Umbilical cord (tissue), 2 donors: Measurements from ENCODE around the gene GLDN. TPM values are rescaled to one million over a fixed set of nuclear protein-coding genes. Genes with fewer than 3 reads are reported as not detected.
A peak's percentile ranks its signal among the peaks of the same experiment; 100 is the strongest.

Experiments
- DNase-seq: peaks from one replicate; pipeline ENCODE4 v3.0.0-alpha.2; 2015; ENCODE audit warnings: low spot score
- total RNA-seq: library from RNA; depleted of rRNA; stranded (reverse); fragments of >200 nt; gene quantifications from one replicate; pipeline ENCODE4 v1.2.3, GENCODE V29; 2014; ENCODE audit warnings: low replicate concordance; ENCODE audit not compliant: insufficient read depth

The GLDN gene
- total RNA-seq, result 0.96 TPM

GRCh38 chr15:51341366-51342226, at the start of gene GLDN:
Gene GLDN (plus strand): TSS chr15:51341655. CDS start chr15:51341685, 30 bp downstream.
- no peak for DNase-seq

GRCh38 chr15:51298620-51299019, 42.8 kb upstream of the GLDN start:
- peak; percentile 23 for DNase-seq

DNA sequence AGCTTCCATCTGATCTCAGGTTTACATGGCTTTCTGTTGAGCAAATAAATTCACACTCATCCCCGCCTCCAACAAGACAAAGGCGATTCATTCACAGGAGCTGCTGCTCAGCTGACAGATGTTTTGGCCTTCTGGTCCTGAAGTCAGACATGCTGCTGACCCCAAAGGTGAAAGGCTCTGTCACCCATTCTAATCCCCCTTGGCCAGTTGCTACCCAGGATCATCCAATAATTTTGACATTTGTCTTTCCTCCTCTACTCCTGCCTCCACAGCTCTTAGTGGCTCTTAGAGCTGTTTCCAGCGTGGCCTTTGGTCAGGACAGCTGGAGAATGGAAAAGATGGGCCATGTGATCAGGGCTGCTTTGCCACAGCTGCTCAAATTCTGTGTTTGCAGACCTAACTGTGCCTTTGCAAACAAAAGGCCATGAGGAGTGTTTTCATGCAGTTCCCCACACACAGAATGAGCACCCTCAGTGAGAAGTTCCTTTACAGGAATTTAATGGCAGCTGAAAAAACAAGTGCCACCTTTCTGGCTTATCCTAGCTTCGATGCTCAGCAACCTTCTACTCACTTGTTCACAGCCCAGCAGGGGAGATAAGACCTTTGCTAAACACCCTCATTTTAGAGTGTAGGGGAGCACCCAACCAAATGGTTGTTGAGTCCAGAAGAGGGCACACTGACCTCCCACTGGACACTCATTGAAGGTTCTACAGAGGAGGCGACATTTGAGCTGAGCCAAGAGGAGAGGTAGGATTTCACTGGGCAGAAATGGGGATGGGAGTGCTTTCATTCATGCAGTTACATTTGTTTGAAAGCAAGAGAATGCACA, 42.1 kb upstream of the GLDN start:
- DNase-seq, result no peak

GRCh38 chr15:51302480-51302879, 39.0 kb upstream of the GLDN start:
- no peak for DNase-seq

- DNase-seq, result no peak
These were observed 37.9 kb upstream of the GLDN start for GRCh38 chr15:51303462-51303980.

- DNase-seq, result no peak
These were observed 34.1 kb upstream of the GLDN start for GRCh38 chr15:51307325-51307724.

DNA sequence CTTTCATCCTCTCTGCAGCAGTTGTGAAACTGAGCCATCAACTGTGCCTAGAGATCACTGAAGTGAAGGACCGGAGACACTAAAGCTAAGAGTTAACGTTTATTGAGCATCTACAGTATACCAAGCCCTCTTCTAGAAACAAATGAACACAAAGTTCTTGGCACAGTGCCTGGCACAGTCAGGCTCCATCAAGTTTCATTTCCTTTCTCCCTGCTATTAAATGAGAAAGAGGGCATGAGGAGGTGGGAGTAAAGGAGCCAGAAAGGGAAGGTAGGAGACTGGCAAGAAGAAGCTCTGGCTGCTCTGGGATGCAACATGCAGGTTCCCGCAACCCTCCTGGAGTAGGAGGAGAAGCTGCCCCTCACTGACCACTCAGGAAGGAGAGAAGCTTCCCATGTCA, 33.6 kb upstream of the GLDN start:
- no peak for DNase-seq

GRCh38 chr15:51310064-51310463, 31.4 kb upstream of the GLDN start:
- DNase-seq, result no peak

DNA sequence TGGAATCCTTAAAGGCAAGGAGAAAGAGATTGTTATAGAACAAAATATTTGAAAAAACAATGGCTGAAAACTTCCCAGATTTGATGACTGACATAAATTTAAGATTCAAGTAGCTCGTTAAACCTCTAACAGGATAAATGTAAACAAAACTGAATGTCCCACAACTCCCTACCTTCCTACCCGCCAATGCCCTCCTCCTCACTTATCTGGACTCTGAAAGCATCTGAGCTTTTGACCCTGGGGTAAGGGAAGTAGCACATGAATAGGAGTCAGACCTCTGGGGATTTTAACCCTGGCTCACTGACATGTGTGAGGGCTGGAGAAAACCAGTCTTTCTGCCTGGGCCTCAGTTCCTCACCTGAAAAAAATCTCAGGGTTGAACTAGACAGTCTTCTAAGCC, 29.9 kb upstream of the GLDN start:
- DNase-seq, result no peak

DNA sequence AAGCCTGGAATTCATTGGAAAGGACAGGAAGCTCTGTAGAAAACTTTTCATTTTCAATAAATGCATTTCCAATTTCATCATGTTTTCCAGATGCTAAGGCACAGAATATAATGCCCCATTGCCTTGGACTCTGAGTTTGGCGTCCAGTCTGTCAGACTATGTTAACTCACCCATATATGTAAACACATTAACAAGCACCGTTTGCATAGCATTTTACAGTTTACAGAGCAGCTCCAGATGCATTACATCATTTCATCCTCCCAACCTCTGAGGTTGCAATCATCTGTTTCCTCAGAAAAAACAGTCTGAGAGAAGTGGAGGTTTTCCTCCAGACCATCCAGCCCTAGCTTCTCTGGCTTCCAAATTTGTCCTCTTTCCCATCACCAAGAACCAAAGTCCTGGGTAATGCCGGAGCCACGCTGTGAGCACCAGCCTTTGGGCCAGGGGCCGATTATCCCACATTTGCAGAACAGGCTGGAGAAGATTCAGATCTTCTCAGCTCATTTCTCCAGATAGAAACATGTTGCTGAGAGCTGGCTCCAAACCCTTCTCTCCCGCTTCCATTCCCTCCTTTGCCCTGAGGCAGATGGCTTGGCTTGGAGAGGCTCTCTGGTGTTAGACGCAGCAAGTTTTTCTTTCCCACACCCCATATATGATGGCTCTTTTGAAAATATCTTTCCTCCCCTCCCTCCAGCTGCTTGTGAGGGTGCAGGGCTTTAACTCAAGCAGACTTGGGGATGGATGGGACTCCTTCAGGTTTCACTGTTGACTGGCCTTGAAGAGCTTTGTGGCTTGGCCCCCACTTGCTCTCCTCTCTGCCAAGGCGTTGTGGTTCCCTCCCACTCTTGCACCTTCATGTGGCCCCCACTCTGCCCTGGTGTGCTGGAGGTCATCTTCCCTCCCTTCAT, 29.0 kb upstream of the GLDN start:
- no peak for DNase-seq

GRCh38 chr15:51313074-51313393, 28.4 kb upstream of the GLDN start:
- no peak for DNase-seq

- DNase-seq, result no peak
These were observed 27.7 kb upstream of the GLDN start for GRCh38 chr15:51313644-51314280.

DNA sequence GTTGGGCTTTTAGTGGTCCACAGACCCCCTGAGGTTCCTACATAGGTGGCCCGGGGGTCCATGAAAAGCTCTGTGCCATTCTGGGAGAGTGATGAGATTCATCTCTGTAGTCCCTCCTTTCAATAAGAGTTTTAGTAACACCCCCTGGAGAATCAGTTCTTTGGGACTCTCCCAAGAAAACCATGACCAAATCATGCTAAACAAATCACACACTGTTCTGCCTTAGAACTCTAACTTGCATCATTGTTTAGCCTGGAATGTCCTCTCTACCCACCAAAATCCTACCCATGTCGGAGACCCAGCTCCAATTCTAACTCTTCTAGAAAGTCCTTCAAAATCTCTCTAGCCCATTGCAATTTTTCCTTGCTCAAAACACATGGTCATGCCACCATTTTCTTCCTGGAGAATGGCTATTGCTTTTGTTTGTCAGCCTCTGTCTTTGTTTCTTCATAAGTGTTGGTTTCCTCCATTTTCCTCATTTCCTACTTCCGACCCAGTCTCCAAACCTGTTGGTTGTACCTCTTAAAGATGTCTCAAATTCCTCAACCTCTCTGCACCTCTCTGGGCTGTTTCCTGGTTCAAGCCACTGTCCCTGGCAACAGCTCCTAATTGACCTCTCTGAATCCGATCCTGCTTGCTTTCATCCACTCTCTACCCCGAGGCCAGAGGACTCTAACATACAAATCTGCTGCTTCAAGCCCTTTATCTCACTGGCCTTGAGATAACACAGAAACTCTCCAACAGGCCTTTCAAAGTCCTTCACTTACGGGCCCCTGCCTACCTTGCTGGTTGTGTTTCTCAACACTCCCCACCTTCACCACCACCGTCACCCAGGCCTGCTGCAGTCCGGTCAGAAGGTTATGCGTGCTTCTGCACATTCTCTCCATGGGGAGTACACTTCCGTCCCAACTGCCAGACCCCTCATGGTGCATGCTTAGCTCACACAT, 26.8 kb upstream of the GLDN start:
- no peak for DNase-seq

DNA sequence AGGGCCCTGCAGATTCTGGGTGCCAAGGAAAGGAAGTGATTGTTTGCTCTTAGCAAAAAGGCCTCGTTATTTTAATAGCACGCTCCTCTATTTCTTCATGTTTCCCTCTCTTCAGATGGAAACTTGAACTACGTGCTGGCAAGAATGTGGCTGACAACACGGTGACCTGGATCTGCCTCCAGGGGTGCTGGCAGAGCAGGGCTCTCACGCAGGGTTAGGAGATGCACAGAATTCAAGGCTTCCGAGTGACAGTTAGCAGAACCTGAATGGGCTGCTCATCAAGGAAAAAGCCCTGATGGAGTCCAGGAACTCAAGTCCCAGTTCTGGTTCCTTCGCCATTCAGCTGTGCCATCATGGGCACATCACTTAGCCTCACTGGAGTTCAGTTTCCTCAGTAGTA, 25.7 kb upstream of the GLDN start:
- DNase-seq, result no peak

GRCh38 chr15:51316636-51317035, 24.8 kb upstream of the GLDN start:
- no peak for DNase-seq

DNA sequence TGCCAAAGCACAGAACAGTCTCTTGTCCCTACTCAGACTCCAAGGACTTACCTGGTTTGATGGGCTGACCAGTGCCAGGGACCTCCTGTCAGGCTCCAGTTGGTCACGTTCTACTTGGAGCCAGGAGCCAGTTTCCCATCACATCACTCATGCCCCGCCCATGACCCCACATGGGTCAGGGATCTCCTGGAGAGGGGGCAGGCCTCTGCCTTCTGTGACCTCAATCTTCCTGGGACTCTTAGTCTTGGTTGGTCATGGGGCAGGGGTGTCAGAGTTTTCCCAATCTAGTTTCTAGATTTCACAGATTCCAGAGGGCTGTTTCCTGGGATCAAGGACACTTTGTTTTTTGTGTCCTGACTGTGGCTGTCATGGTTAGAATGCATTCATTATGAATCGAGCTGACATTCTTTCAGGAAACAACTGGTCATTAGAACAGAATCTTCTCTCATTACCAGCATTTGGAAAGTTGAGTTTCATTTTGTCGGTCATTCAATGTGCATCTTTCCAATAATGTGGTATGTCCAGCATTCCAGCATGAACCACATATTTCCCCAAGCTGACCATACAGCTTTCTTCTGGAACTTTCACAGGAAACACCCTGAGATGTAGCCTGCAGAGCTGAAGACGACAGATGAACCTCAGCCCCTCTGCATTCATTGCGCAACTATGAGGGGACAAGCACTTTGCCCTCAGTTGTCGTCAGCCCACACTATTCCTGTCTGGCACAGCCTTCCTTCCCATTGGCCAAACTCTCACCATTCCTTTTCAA, 22.9 kb upstream of the GLDN start:
- no peak for DNase-seq

DNA sequence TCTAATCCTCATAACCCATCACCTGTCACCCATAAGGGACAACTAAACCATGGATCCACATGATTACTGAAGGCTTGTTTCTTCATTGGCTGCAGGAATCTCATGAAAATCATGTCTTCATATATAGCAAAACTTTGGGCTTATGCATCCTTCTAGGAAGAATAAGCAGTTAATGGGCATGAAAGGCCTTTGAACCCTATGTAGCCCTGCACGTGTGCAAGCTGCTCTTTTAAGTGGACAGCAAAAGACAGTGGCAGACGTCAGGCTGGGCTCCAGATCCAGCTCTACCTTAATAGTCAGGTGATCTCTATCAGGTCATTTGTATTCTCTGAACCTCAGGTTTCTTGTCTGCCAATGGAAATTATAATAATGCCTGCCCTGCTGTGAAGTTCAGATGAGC, 21.9 kb upstream of the GLDN start:
- no peak for DNase-seq

GRCh38 chr15:51320843-51321242, 20.6 kb upstream of the GLDN start:
- no peak for DNase-seq

- no peak for DNase-seq
These were observed 20.1 kb upstream of the GLDN start for GRCh38 chr15:51321316-51321715.
